Measurements from ENCODE around the gene PLAGL2.

Gene PLAGL2

DNA sequence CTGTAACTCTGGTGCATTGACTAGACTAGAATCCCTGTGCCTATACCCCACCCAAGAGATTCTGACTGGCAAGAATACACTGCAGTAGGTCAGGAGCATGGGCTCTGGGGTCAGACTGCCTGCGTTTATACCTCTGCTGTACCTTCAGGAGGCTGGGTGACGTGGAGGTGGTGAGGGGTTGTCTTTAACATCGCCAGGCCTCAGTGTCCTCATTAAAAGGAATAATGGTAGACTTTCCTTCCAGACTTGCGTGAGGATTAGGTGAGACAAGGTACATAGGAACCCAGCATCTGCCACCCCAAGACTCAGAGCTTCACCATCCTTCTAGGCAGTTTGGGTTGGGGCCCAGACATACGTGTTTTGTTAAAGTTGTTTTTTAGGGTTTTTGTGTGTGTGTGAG is 53.8 kb downstream of the PLAGL2 start:
- POLR2A ChIA-PET: no interaction called here
- DNase-seq (ENCODE audit: extremely low spot score): no peak

GRCh38 chr20:32153156-32153665 is 54.3 kb downstream of the PLAGL2 start:
- TF ChIP-seq, protein P1, sequence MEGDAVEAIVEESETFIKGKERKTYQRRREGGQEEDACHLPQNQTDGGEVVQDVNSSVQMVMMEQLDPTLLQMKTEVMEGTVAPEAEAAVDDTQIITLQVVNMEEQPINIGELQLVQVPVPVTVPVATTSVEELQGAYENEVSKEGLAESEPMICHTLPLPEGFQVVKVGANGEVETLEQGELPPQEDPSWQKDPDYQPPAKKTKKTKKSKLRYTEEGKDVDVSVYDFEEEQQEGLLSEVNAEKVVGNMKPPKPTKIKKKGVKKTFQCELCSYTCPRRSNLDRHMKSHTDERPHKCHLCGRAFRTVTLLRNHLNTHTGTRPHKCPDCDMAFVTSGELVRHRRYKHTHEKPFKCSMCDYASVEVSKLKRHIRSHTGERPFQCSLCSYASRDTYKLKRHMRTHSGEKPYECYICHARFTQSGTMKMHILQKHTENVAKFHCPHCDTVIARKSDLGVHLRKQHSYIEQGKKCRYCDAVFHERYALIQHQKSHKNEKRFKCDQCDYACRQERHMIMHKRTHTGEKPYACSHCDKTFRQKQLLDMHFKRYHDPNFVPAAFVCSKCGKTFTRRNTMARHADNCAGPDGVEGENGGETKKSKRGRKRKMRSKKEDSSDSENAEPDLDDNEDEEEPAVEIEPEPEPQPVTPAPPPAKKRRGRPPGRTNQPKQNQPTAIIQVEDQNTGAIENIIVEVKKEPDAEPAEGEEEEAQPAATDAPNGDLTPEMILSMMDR (IDR thresholded peaks at IDR 0.05; ENCODE audit: control extremely low read depth, extremely low read depth, low read depth, missing control alignments): no peak
- CTCF ChIA-PET: interaction anchor here (0.8 kb wide), 1 partner anchor 10 kb away, joined by 3 read pairs; no protein-coding TSS in a partner anchor
- POLR2A ChIA-PET: no interaction called here
- DNase-seq (ENCODE audit: extremely low spot score): no peak

More for the DNA sequence above, 53.8 kb downstream of the PLAGL2 start:
- CTCF ChIA-PET: no interaction called here
- TF ChIP-seq, protein P1 (IDR thresholded peaks at IDR 0.05; ENCODE audit: control extremely low read depth, extremely low read depth, low read depth, missing control alignments): no peak

DNA sequence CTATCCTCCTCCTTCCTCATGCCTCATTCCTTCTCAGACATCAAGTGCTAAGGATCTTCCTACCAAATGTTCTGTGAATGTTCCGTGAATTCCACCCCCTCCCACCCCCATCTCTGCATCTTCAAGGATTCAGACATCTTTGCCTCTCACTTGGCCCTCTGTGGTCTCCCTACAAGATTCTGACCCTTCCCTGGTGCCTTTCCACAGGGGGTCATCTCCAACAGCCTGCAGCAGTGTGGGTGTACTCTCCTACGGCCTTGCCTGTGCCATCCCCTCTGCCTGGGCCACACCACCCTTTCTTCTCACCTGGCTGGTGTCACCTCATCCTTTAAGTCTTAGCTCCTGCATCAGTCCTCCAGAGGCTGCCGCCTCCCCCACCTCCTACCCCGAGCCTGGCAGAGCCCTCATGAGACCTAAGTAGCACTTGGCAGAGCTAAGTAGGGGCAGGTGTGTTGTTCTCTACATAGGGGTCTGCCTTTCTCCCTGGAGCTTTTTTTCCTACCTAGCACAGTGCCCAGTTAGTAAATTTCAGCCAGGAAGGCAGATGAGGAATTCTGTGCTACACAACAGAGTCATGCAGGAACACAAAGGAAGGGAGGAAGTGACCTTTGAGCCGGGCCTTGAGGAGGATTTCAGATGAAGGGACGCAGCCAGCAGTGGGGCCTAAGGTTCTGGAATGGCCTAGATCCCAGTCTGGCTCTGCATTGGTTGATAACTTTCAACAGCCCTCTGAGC is 55.0 kb downstream of the PLAGL2 start:
- CTCF ChIA-PET: interaction anchor here (0.8 kb wide), 1 partner anchor 9 kb away, joined by 3 read pairs; no protein-coding TSS in a partner anchor
- DNase-seq (ENCODE audit: extremely low spot score): no peak
- POLR2A ChIA-PET: no interaction called here
- TF ChIP-seq, protein P1 (IDR thresholded peaks at IDR 0.05; ENCODE audit: control extremely low read depth, extremely low read depth, low read depth, missing control alignments): no peak

DNA sequence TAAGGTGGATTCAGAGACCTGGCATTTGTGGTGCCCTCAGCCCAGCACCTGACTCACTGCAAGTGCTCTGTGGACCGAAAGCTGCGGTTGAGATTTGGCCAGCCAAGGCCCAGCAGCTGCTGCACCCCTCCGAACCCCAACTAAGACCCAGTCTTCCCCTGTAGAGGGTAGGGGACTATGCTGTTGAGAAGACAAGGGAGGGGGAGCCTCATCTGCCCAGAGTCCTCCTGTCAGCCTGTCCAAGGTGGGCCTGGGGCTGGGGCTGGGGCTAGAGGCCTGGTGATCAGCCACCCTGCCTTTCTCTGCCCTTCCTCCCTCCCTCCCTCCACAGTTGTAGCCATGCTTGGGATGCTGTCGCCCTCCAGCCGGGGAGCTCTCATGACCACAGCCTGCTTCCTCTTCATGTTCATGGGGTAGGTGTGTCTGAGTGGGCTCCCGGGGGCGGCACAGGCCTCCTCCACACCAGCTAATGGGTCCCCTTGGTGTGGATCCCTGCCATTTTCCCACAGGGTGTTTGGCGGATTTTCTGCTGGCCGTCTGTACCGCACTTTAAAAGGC is 57.2 kb downstream of the PLAGL2 start:
- ChIA-PET POLR2A (no interaction called here), CTCF (interaction anchor here (1.1 to 1.4 kb wide), 3 partner anchors 9 to 118 kb away, joined by 3 to 5 read pairs (median 4); no protein-coding TSS in a partner anchor)

DNA sequence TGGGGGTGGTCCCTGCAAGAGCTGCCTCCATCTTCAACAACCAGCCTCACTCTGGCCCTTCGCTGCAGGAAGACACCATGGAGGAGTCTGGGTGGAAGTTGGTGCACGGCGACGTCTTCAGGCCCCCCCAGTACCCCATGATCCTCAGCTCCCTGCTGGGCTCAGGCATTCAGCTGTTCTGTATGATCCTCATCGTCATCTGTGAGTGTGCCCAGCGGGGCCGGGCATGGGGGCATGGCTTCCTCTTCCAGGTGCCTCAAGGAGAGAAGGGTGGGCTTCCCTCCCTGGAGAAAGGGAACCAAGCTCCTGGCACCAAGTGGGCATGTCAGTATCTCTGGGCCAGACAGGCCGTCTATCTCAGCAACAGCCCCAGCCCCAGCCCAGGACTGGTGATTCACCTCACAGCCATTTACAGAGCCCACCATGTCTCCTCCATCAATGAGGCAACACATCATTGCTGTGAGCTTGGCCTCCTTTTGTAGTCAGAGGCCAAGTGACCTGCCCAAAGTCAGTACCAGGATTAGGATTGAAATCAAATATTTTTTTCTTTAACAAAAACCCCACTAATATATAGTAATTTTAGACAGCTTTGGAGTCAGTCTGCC is 57.9 kb downstream of the PLAGL2 start:
- CTCF ChIA-PET: interaction anchor here (0.9 to 1.5 kb wide), 3 partner anchors 9 to 14 kb away, joined by 3 to 5 read pairs (median 3); no protein-coding TSS in a partner anchor
- POLR2A ChIA-PET: no interaction called here
- TF ChIP-seq, protein P1 (IDR thresholded peaks at IDR 0.05; ENCODE audit: control extremely low read depth, extremely low read depth, low read depth, missing control alignments): no peak
- no peak for DNase-seq (ENCODE audit: extremely low spot score)

More for the DNA sequence above, 57.2 kb downstream of the PLAGL2 start:
- TF ChIP-seq, protein P1 (IDR thresholded peaks at IDR 0.05; ENCODE audit: control extremely low read depth, extremely low read depth, low read depth, missing control alignments): no peak
- no peak for DNase-seq (ENCODE audit: extremely low spot score)

- CTCF ChIA-PET: interaction anchor here (0.9 to 1.3 kb wide), 2 partner anchors 35 to 322 kb away, joined by 3 read pairs; no protein-coding TSS in a partner anchor
Measured at GRCh38 chr20:32144898-32145662, 62.5 kb downstream of the PLAGL2 start.

More at GRCh38 chr20:32144898-32145662, 62.5 kb downstream of the PLAGL2 start:
- no peak for DNase-seq (ENCODE audit: extremely low spot score)
- POLR2A ChIA-PET: no interaction called here
- TF ChIP-seq, protein P1 (IDR thresholded peaks at IDR 0.05; ENCODE audit: control extremely low read depth, extremely low read depth, low read depth, missing control alignments): no peak

Data from GM10248 (cell line).